IPS DF 4.7 (cell line): ENCODE measurements around the gene RASSF7.

ENCODE experiments used
- DNase-seq: peaks from one replicate; pipeline ENCODE4 v3.0.0-alpha.2; 2013; ENCODE audit warnings: low spot score; ENCODE audit errors: extremely low read depth

Gene RASSF7

DNA sequence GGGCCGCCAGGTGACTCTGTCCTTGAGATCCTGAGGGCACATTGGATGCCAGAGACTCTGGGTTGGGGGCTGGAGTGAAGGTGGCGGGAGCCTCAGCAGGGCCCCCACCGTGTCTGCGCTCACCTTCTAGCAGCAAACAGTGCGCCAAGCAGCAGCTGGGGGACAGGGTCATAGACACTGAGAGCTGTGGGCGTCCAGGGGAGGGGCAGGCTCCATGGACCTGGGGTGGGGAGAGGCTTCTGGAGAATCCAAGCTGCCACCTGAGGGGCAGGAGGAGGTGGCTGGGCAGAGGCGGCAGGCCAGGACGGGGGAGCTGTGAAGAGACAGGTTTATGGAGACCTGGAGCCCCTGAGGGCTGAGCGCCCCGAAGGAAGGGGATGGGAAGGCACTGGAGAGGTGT is 23.5 kb downstream of the RASSF7 start:
- no peak for DNase-seq

DNA sequence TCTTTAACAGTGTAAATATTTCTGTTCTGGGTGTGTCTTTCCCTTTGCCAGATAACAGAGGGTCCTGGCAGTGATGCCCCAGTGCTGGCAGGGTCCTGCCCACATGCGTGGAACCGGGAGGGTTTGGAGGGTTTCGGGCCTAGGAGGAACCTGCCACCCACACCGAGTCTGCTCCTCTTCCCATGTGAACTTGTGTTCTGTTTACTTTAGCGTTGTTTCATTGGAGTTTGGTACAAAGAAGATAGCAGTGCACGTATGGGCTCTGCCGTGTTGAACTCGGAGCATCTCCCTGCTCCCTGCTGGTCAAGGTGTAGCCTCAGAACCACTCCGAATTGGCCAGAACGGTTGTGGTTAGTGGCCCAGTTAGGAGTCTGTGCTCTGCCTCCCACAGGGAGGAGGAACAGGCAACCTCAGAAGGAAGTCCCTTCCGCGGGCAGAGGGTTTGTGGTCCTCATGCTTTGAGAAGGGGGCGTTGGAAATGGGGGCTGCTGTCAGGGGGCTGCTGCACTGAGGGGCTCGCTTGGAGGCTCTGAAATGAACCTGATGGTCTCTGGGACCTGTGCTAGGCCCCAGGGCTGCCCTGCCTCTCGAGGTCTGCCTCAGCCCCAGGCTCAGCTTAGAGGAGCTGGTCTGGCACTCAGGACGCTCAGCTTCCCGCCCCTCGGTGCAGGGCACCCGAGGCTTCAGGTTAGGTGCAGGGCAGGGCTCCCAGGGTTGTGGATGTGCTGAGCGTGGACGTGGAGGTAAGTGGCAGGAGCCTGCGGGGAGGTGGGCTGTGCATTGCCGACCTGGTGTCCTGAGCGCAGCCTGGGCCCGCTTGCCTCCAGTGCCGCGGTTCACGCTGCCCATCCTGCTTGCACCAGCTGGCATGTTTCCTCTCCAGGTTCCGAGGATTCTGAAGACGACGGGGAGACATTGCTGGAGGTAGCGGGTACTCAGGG is 25.9 kb downstream of the RASSF7 start:
- no peak for DNase-seq

DNA sequence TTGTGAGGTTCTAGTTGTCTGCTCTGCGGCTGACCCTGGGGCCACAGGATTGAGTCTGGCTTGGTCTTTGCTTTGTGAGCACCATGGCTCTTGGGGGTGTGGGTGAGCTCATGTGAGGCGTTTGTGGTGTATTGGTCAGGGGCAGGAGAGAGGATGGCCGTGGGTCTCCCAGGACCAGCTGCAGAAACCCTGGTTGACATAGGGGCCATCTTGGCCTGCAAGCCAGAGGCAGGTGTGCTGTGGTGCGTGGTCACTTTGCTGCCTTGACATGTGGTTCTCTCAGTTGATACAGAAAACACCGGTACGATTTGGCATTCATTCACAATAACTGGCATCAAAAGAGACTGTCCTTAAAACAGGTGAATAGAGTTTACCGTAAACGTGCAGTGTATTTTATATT is 26.8 kb downstream of the RASSF7 start:
- DNase-seq: no peak

DNA sequence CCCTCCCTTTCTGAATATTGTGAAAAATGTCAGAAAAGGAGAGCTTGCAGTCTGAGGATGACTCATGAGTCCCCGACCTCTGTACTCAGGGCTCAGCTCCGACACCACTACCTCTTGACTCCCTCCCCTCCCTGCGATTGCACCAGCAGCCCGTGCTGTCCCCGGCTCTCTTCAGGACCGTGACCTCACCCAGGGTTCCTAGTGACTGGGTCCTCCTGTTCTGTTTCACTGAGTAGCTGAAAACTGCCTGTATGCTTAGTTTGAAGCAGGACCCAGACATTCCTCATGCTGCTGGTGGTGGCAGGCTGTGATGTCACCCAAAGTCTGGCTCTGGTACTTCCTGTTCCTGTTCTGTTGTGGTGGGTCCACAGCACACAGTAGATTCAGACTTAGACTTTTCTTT is 27.2 kb downstream of the RASSF7 start:
- DNase-seq: no peak

DNA sequence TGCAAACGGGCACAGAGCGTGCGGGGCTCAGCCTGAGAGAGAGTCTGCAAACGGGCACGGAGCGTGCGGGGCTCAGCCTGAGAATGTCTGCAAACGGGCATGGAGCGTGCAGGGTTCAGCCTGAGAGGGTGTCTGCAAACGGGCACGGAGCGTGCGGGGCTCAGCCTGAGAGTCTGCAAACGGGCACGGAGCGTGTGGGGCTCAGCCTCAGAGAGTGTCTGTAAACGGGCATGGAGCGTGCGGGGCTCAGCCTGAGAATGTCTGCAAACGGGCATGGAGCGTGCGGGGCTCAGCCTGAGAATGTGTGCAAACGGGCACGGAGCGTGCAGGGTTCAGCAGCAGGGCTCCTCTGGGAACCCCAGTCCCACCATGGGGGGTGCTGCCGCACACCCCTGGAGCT is 29.0 kb downstream of the RASSF7 start:
- no peak for DNase-seq

DNA sequence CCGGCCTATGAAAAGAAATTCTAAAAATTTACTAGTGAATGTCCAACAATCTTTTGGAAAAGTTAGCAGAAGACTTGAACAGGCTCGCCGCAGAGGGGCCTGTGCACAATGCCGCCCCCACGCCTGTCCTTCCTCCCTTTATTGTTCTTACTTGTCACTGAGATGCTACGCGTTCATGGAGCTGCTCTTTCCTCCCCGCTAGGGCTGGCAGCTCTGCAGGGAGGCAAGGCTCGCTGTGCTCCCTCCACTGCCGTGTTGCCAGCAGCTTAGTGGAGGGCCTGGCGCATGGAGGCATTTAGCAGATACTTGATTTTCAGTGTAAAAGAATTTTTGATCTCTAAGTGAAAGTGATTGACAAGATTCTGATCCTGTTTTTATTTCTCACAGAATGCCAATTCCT is 30.2 kb downstream of the RASSF7 start:
- no peak for DNase-seq

DNA sequence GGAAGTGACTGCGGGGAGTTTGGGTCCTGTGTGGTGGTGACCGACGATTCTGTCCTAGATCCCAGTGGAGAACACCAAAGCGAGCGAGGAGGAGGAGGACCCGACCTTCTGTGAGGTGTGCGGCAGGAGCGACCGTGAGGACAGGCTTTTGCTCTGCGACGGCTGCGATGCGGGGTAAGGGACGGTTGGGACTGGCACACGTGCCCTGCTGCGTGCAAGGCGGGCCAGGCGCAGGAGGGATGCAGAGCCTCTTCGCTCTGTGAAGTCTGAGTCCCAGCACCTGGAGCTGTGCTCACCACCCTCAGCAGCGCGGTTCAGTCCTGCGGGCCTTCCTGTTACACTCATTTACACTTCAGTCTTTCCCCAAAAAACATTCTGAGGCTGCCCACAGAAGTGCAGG is 31.7 kb downstream of the RASSF7 start:
- DNase-seq: no peak

DNA sequence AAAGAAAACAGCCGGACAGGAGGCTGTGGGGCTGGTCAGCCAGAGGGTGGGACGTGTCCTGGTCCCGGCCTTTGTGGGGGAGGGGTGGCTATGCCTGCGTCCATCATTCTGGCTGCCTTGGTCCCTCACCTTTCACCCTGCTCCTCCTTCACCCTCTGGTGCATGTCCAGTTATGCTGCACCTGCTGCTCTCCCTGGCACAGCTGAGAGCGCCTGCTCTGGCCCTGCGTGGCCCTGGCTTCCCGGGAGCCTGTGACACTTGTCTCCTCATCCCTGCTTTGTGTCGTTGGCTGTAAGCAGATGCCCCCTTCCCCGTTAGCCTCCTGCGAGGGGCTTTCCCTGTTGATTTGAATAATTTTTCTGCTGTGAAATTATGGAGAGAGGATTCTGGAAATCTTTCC is 32.1 kb downstream of the RASSF7 start:
- DNase-seq: no peak

DNA sequence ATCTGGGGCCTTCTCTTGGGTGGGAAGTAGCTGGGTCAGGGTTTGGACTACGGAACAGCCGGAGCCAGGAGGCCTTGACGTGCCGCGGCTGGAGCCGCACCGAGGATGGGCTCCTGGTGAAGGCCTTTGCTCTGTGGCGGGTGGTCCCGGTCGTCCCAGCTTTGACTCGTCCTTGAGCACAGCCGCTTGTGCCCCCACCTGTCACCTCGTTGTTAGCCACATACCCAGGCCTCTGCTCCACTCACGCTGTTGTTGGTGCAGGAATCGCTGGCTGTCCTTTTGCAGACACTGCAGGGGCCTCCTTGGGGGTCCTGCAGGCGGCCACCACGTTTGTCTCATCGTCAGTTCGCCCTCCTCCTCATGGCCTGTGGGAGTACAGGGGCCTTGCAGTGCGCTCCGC is 32.6 kb downstream of the RASSF7 start:
- DNase-seq: no peak

DNA sequence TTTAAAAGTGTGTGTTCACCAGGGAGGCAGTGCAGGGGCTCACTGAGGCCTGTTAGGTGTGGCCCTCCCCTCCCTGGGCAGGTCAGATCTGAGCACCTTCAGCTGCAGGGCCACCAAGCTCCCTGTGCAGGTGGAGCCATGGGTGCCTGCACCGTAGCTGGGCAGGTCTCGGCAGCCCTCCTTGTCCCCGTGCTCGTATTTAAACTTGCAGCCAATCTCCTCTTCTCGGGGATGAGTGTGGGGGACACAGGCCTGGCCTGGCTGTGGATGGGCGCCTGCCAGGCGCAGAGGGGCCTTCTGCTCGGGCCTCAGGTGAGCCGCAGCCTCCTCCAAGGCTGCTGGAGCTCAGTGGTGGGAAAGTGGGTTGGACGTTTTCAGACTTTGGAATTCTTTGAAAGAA is 34.6 kb downstream of the RASSF7 start:
- no peak for DNase-seq

DNA sequence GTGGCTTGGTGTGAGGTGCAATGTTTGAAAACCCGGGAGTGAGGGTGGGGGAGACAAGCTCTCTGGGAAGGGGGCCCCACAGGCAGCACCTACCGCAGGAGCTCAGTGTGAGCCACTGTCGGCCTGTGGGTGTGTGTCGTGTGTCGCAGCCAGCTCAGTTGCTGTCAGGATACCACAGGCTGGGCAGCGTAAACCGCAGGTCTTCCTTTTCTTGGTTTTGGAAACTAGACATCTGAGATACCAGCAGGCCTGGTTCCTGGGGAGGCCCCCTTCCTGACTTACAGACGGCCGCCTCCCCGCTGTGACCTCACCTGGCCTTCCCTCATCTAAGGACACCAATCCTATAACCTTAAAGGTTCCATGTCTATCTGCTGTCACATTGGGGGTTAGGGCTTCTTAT is 35.6 kb downstream of the RASSF7 start:
- no peak for DNase-seq

DNA sequence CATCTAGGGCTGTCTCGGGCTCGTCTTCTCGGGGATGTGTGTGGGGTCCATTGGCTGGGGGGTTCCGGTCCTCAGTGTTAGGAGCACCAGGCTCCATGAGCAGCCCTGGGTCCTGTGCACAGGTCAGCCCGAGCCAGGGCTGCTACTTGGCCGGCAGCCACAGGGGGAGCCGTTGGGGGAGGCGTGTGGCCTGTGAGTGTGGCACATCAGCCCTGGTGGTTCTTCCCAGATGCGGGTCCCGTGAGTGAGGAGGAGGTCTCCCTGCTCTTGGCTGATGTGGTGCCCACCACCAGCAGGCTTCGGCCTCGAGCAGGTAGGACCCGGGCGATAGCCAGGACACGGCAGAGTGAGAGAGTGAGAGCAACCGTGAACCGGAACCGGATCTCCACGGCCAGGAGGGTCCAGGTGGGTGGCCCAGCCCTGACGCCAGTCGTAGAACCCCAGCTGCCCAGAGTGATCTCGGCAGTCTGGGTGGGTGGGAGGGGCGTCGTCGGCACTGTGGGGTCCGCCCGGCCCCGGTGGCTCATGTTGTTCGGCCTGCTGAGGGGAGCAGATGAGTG is 36.5 kb downstream of the RASSF7 start:
- no peak for DNase-seq

DNA sequence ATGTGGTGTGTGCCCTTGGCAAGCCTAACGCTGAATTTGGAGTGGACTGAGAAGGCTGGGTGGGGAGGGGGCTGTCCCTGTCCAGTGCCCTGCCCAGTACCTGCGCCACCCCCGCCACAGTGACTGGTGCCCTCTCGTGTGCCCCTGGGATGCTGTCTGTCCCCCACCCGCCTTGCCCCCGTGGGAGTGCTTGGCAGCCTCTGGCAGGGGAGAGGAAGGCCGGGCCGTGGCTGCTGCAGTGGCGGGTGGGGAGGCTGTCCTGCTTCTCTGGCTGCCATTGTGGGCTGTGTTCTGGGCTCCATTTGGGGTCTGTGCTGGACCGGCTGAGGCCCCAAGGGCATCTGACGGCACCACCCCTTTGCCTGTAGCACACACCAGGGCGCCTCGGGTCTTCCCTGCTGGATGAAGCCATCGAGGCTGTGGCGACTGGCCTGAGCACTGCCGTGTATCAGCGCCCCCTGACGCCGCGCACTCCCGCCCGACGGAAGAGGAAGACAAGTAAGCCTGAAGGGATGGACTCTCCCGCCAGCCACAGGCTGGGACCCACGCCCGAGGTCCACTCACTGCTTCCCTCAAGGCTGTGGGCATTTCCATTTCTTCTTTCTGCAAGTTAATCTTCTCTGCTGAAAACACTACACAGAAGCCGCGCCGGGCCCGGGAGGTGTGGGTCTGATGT is 37.4 kb downstream of the RASSF7 start:
- no peak for DNase-seq

DNA sequence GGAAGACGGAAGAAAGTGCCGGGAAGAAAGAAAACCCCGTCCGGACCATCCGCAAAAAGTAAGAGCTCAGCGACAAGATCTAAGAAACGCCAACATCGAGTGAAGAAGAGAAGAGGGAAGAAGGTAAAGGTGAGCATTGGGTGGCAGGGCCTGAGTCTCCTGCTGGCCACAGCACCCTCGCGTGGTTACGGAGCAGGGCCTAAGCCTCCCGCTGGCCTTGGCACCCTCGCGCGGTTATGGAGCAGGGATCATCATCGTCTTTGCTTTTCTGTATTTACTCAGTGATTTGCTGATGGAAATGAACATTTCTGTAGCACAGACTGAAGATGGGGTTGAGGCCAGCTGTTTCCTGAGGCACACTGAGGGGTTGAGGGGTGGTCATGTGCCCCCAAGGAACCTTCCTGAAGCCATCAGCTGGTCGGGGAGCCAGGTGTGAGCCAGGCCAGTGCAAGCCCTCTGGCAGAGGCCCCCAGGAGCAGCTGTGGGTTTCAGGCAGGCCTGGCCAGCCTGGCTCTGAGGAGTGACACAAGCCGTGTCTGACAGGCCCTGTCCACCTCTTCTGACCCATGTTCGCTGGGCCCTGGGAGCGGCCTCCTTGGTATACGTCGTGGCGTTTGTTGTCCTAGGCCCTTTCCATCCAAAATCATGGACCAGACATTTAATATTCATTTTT is 40.9 kb downstream of the RASSF7 start:
- DNase-seq: no peak

DNA sequence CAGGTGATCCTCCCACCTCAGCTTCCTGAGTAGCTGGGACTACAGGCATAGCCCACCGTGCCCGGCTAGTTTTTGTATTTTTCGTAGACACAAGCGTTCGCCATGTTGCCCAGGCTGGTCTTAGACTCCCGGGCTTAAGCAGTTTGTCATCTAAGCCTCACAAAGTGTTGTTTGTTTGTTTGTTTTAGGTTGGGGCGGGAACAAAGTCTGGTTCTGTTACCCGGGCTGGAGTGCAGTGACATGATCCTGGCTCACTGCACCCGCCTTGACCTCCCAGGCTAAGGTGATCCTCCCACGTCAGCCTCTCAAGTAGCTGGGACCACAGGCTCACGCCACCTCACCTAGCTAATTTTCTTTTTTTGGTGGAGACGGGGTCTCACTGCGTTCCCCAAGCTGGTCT is 42.4 kb downstream of the RASSF7 start:
- DNase-seq: no peak

DNA sequence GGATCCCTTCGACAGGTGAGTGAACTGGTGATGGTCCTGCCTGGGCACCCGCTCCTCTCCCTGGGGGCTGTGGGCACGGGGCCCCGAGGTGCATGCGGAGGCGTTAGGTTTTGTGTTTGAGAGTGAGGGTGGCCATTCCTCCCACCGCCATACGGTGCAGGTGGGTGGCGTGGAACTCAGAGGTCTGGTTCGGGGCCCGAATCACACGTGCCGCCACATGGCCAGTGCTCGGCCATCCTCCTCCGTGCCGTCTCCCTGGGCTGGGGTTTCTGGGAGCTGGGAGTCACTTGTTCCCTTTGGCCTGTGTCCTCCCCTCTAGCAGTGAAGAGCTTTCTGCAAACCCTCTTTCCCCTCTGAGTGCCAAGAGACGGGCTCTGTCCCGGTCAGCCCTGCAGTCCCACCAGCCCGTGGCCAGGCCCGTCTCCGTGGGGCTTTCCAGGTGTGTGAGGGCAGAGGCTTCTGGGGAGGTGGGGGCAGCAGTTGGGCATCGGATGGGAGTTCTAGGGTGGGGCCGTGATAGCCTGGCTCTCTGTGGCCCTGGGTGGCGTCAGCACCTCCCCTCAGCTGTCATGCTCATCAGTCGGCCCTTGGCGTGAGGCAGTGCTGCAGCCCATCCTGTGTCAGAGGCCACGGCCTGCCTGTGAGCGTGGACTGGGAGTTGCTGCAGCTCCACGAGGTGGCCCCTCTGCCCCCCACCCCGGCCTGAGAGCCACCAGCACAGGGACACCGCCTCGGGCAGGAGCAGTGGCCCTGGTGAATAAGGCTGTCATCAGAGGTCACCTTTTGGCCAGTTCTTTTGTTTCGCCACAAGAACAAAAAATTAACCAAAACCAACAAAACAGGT is 44.7 kb downstream of the RASSF7 start:
- no peak for DNase-seq

DNA sequence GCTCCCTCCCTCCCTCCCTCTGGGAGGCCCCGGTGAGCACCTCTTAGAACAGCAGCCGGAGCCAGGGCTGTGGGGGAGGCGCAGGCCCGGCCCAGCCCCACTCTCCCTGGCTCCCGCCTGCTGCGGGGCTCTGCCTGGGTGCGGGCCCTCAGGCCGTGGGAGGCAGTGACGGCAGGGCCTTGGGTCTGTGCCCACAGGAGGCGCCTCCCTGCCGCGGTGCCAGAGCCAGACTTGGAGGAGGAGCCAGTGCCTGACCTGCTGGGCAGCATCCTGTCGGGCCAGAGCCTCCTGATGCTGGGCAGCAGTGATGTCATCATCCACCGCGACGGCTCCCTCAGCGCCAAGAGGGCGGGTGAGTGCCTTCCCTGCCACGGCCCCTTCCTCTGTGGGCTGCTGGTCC is 45.5 kb downstream of the RASSF7 start:
- DNase-seq: no peak

DNA sequence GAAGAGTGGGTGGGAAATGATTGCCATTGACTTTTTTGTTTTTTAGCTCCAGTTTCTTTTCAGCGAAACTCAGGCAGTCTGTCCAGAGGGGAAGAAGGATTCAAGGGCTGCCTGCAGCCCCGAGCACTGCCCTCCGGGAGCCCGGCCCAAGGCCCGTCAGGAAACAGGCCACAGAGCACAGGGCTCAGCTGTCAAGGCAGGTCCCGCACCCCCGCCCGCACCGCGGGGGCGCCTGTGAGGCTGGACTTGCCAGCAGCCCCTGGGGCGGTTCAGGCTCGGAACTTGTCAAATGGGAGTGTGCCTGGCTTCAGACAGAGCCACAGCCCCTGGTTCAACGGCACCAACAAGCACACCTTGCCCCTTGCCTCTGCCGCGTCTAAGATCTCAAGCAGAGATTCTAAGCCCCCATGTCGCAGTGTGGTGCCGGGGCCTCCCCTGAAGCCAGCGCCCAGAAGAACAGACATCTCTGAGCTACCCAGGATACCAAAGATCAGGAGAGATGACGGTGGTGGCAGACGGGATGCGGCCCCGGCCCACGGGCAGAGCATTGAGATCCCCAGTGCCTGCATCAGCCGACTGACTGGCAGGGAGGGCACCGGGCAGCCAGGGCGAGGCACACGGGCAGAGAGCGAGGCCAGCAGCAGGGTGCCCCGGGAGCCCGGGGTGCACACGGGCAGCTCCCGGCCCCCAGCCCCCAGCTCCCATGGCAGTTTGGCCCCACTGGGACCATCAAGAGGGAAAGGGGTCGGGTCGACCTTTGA is 46.4 kb downstream of the RASSF7 start:
- DNase-seq: no peak

DNA sequence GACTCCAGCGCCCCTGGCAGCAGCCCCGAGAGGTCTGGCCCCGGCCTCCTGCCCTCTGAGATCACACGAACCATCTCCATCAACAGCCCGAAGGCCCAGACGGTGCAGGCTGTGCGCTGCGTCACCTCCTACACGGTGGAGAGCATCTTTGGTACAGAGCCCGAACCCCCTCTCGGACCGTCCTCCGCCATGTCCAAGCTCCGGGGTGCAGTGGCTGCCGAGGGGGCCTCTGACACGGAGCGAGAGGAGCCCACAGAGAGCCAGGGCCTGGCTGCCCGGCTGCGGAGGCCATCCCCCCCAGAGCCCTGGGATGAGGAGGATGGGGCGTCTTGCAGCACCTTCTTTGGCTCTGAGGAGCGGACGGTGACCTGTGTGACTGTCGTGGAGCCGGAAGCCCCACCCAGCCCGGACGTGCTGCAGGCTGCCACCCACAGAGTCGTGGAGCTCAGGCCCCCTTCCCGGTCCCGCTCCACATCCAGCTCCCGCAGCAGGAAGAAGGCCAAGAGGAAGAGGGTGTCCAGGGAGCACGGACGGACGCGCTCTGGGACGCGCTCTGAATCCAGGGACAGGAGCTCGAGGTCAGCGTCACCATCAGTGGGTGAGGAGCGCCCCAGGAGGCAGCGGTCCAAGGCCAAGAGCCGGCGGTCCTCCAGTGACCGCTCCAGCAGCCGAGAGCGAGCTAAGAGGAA is 47.3 kb downstream of the RASSF7 start:
- DNase-seq: no peak

DNA sequence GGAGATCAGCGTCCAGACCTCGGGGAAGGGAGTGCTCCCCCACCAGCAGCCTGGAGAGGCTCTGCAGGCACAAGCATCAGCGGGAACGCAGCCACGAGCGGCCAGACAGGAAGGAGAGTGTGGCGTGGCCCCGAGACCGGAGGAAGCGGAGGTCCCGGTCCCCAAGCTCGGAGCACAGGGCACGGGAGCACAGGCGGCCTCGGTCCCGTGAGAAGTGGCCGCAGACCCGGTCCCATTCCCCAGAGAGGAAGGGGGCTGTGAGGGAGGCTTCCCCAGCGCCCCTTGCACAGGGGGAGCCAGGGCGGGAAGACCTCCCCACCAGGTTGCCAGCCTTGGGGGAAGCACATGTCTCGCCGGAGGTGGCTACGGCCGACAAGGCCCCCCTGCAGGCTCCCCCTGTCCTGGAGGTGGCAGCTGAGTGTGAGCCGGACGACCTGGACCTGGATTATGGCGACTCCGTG is 48.1 kb downstream of the RASSF7 start:
- DNase-seq: no peak
